Measurements from ENCODE around the gene HK2. TPM values are rescaled to one million over a fixed set of nuclear protein-coding genes. Genes with fewer than 3 reads are reported as not detected.

HK2 gene
- total and polyA plus RNA-seq, 2 of the 4 experiments (the other 2 are of a cell fraction) = 17.4 to 20.9 TPM

DNA sequence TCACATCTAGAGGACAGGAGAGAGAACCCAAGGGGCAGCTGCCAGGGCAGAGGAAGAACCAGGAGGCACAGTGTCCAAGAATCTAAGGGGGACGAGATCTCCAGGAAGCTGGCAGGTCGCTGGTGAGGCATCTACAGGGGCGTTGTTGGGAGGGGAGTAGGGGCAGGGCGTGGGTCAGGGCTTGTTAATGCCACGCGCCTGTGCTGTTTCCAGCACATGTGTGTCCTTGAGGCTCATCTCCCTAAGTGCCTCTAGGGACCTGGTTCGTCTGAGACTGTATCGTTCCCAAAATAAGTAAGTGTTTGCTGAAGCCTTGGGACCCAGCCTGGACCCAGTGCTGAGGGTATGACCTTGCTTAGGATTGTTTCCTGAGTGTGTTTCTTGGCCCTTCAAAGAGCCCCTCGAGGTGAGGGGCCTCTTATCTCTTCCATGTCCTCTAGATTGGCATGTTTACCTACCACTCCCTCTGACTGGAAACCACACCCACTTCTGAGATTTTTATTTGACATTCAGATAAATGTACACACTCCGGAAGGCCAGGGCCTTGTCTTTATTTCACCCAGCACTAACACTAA, 22.2 kb downstream of the HK2 start:
- Histone ChIP-seq H3K4me1 (ENCODE audit: control insufficient read depth, insufficient read depth, low read length) (peaks cover 15% of the 10 kb centered on the region), H3K9ac (ENCODE audit: low read depth, low read length) (no peak overlapping the region), H3K56ac (ENCODE audit: extremely low read depth, insufficient read depth, low read length) (no peak overlapping the region), H4K20me1 (ENCODE audit: insufficient read depth, low read length) (peaks cover 24% of the 10 kb centered on the region), H3K27me3 (ENCODE audit: control insufficient read depth, insufficient read depth, low read length) (no peaks in the 10 kb centered on the region), H3K4ac (ENCODE audit: low read depth, low read length) (no peak overlapping the region), H3K14ac (replicated peaks; ENCODE audit: low read depth, low read length) (0 out of 2 replicates have a peak overlapping the region, but pooled peaks have one; percentile 12), H2BK120ac (ENCODE audit: low read depth, low read length) (no peak overlapping the region), H3K27ac (ENCODE audit: insufficient read depth, low read length) (no peak overlapping the region), H3K79me1 (ENCODE audit: low read depth in 1 of 2, low read length in 2 of 2) (peaks cover 47 to 74% of the 10 kb centered on the region in 2 experiments), H4K8ac (ENCODE audit: low read depth in 2 of 2, low read length in 2 of 2) (no peak overlapping the region), H3K4me3 (ENCODE audit: insufficient read depth, low read depth, low read length) (no peak overlapping the region), H2AK5ac (ENCODE audit: low read depth, low read length) (no peak overlapping the region), H3K23ac (ENCODE audit: low read depth, low read length) (no peak overlapping the region), H2AFZ (replicated peaks; ENCODE audit: low read length, poor library complexity) (no peak overlapping the region), H3K4me2 (ENCODE audit: low read depth, low read length) (no peak overlapping the region), H2BK5ac (ENCODE audit: low read depth, low read length, poor library complexity, severe bottlenecking) (no peak overlapping the region), H3K9me1 (ENCODE audit: insufficient read depth, low read length) (peaks cover 20% of the 10 kb centered on the region), H2AK9ac (replicated peaks; ENCODE audit: low read depth, low read length, poor library complexity) (no peak overlapping the region), H4K91ac (ENCODE audit: insufficient read depth, low read depth, low read length) (no peak overlapping the region), H4K5ac (ENCODE audit: low read depth, low read length) (no peak overlapping the region), H3K18ac (ENCODE audit: low read depth, low read length) (no peak overlapping the region), H3K36me3 (ENCODE audit: control insufficient read depth, insufficient read depth, low read length) (peaks cover 27% of the 10 kb centered on the region), H3K9me3 (ENCODE audit: control insufficient read depth, insufficient read depth, low read length) (no peaks in the 10 kb centered on the region), H2BK20ac (ENCODE audit: low read depth, low read length) (no peak overlapping the region), H2BK15ac (ENCODE audit: low read depth, low read length) (no peak overlapping the region)
- TF ChIP-seq CTCF (conservative IDR thresholded peaks at IDR 0.05; ENCODE audit: low read depth, low read length) (no peak), USF2 (IDR thresholded peaks at IDR 0.05; ENCODE audit: low read depth, low read length) (no peak), RFX5 (IDR thresholded peaks at IDR 0.05; ENCODE audit: low read depth, low read length) (no peak), RAD21 (IDR thresholded peaks at IDR 0.05; ENCODE audit: low read length) (no peak), MAZ (IDR thresholded peaks at IDR 0.05; ENCODE audit: borderline replicate concordance, low read depth, low read length) (no peak), RCOR1 (IDR thresholded peaks at IDR 0.05; ENCODE audit: insufficient replicate concordance, low read length) (no peak), BHLHE40 (IDR thresholded peaks at IDR 0.05; ENCODE audit: low read depth, low read length) (no peak), MAFK (IDR thresholded peaks at IDR 0.05; ENCODE audit: low read depth, low read length) (no peak)
- TF ChIP-seq, protein P1, sequence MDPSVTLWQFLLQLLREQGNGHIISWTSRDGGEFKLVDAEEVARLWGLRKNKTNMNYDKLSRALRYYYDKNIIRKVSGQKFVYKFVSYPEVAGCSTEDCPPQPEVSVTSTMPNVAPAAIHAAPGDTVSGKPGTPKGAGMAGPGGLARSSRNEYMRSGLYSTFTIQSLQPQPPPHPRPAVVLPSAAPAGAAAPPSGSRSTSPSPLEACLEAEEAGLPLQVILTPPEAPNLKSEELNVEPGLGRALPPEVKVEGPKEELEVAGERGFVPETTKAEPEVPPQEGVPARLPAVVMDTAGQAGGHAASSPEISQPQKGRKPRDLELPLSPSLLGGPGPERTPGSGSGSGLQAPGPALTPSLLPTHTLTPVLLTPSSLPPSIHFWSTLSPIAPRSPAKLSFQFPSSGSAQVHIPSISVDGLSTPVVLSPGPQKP (IDR thresholded peaks at IDR 0.05; ENCODE audit: borderline replicate concordance, low read depth, low read length) = no peak
- ChIA-PET CTCF (interaction anchor here (0.8 kb wide), 1 partner anchor 20 kb away, joined by 4 read pairs; no protein-coding TSS in a partner anchor), POLR2A (ENCODE audit: unreplicated experiment) (no interaction called here)
- WGBS, 2 experiments (ENCODE audit: extremely low coverage in 2 of 2, insufficient read length in 1 of 2) = 81% methylated on average over 6 of the region's 10 CpGs; no CpG with 5 or more reads in 1 of the 2 experiments
- ATAC-seq (ENCODE audit: low read depth) = no peak
- BruUV-seq (replicated peaks) = no TSS peak
- DNase-seq = no peak
- intact Hi-C loops (cut with micrococcal nuclease) = no loop called here
- dilution Hi-C loops (cut with HindIII; ENCODE audit: low sequenced_read_pairs, unreplicated experiment) = no loop called here
- in situ Hi-C loops (cut with MboI; ENCODE audit: low sequenced_read_pairs) = loop anchor here (25.0 kb wide), 1 partner anchor 369 kb away; the partner anchor contains the start of genes CCDC142, LBX2 and TTC31

Data from IMR-90 (cell line).